Kidney (tissue), 22 donors: ENCODE results near the gene EIF5B. TPM values are rescaled to one million over a fixed set of nuclear protein-coding genes. Genes with fewer than 3 reads are reported as not detected.

Experiments used
- DNase-seq, 5 donors: peaks; one replicate each; pipeline ENCODE4 v3.0.0-alpha.2; 2013 to 2020
- FAIRE-seq: peaks from 2 replicates; lab custom pipeline; 2012; peaks lifted over from hg19 to GRCh38; lab: Jason Lieb, UNC
- H3K27ac ChIP-seq, 2 donors: one replicate each; pipeline ENCODE4 v1.7.0; 2013; ENCODE audit warnings: low read depth in 2 of 2, low read length in 2 of 2, inconsistent platforms in 1 of 2
- H3K27me3 ChIP-seq: one replicate; pipeline ENCODE4 v1.7.1; 2013; ENCODE audit warnings: low read length, inconsistent platforms; ENCODE audit not compliant: control insufficient read depth, insufficient read depth
- H3K36me3 ChIP-seq, 3 donors: one replicate each; pipeline versions ENCODE4 v1.7.0 to v1.7.1; 2013; ENCODE audit warnings: low read length in 3 of 3, control low read depth in 1 of 3, inconsistent platforms in 1 of 3; ENCODE audit not compliant: insufficient read depth in 3 of 3, control insufficient read depth in 2 of 3
- H3K4me1 ChIP-seq, 3 donors: one replicate each; pipeline versions ENCODE4 v1.7.0 to v1.7.1; 2013; ENCODE audit warnings: low read length in 3 of 3, inconsistent platforms in 1 of 3, low read depth in 1 of 3; ENCODE audit not compliant: control insufficient read depth in 2 of 3, insufficient read depth in 2 of 3
- H3K4me3 ChIP-seq, 3 donors: one replicate each; pipeline versions ENCODE4 v1.7.0 to v1.8.1; 2013; ENCODE audit warnings: low read length in 3 of 3, control low read depth in 1 of 3, inconsistent platforms in 1 of 3
- H3K9ac ChIP-seq, 3 donors: one replicate each; pipeline versions ENCODE4 v1.7.0 to v1.7.1; 2013; ENCODE audit warnings: low read length in 3 of 3, control low read depth in 1 of 3, inconsistent platforms in 1 of 3
- H3K9me3 ChIP-seq, 3 donors: one replicate each; pipeline versions ENCODE4 v1.7.0 to v1.7.1; 2013; ENCODE audit warnings: low read length in 3 of 3, control low read depth in 1 of 3, inconsistent platforms in 1 of 3; ENCODE audit not compliant: control insufficient read depth in 2 of 3, insufficient read depth in 1 of 3
- intact Hi-C: fragments of 100-400 bp; cut with DNase I; formaldehyde crosslinking; loops from one replicate; pipeline ENCODE4 v1.11.1; 2022
- long read RNA-seq, 10 donors: library from polyadenylated mRNA in 1 of 10; unstranded in 1 of 10; transcript quantifications; one replicate each; pipeline ENCODE4 v2.0.0 and lab custom pipeline, GENCODE V29; 2021 to 2026
- polyA plus RNA-seq: library from polyadenylated mRNA; stranded (reverse); fragments of 350-450 nt; fragmentation: Illumina TruSeq; extraction: RNeasy Lipid Tissue Mini Kit (QIAGEN cat#74804); gene quantifications from one replicate; pipeline ENCODE4 v1.2.3, GENCODE V29; 2014; ENCODE audit warnings: low read depth, low replicate concordance; ENCODE audit not compliant: insufficient read depth
- total RNA-seq: library from RNA; stranded (reverse); fragmentation: NEBNext Ultra II Directional; extraction: Animal tissue kit (Norgen Biotek cat#: 25700); gene quantifications from one replicate; pipeline ENCODE4 v1.2.1, GENCODE V29; 2021
- TF ChIP-seq, protein P1 (sequence below): IDR thresholded peaks from 3 replicates; pipeline ENCODE4 v1.5.1; 2012; ENCODE audit warnings: mild to moderate bottlenecking, moderate library complexity, borderline replicate concordance; ENCODE audit not compliant: insufficient read depth; ENCODE audit errors: extremely low read depth
- donor health status: control.
- donor health status: control.
- donor health status: control.
- donor health status: control.
- donor health status: control.
- donor health status: DM: yes; HTN: yes; CAD: no.
- donor health status: Normal renal cell carcinoma (clear cell type).

EIF5B gene, protein sequence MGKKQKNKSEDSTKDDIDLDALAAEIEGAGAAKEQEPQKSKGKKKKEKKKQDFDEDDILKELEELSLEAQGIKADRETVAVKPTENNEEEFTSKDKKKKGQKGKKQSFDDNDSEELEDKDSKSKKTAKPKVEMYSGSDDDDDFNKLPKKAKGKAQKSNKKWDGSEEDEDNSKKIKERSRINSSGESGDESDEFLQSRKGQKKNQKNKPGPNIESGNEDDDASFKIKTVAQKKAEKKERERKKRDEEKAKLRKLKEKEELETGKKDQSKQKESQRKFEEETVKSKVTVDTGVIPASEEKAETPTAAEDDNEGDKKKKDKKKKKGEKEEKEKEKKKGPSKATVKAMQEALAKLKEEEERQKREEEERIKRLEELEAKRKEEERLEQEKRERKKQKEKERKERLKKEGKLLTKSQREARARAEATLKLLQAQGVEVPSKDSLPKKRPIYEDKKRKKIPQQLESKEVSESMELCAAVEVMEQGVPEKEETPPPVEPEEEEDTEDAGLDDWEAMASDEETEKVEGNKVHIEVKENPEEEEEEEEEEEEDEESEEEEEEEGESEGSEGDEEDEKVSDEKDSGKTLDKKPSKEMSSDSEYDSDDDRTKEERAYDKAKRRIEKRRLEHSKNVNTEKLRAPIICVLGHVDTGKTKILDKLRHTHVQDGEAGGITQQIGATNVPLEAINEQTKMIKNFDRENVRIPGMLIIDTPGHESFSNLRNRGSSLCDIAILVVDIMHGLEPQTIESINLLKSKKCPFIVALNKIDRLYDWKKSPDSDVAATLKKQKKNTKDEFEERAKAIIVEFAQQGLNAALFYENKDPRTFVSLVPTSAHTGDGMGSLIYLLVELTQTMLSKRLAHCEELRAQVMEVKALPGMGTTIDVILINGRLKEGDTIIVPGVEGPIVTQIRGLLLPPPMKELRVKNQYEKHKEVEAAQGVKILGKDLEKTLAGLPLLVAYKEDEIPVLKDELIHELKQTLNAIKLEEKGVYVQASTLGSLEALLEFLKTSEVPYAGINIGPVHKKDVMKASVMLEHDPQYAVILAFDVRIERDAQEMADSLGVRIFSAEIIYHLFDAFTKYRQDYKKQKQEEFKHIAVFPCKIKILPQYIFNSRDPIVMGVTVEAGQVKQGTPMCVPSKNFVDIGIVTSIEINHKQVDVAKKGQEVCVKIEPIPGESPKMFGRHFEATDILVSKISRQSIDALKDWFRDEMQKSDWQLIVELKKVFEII
- total RNA-seq (39.7 TPM), polyA plus RNA-seq (36.9 TPM)
- long read RNA-seq, donor 1, full-length matches to known transcripts, result 2 of 86 reads
- long read RNA-seq, donor 1, partial matches to known transcripts, result 84 of 86 reads
- long read RNA-seq, donor 1, other reads (novel, unspliced or antisense), result 0 of 86 reads
- long read RNA-seq, donor 2, partial matches to known transcripts, result 79 of 80 reads
- long read RNA-seq, donor 2, other reads (novel, unspliced or antisense), result 0 of 80 reads
- long read RNA-seq, donor 3, full-length matches to known transcripts, result 3 of 166 reads
- long read RNA-seq, donor 3, partial matches to known transcripts, result 163 of 166 reads
- long read RNA-seq, donor 3, other reads (novel, unspliced or antisense), result 0 of 166 reads
- long read RNA-seq, donor 4, partial matches to known transcripts, result 47 of 48 reads
- long read RNA-seq, donor 4, other reads (novel, unspliced or antisense), result 0 of 48 reads
- long read RNA-seq, donor 5, partial matches to known transcripts, result 8 of 8 reads
- long read RNA-seq, donor 5, other reads (novel, unspliced or antisense), result 0 of 8 reads
- long read RNA-seq, donor 6, full-length matches to known transcripts, result 6 of 159 reads
- long read RNA-seq, donor 6, partial matches to known transcripts, result 153 of 159 reads
- long read RNA-seq, donor 6, other reads (novel, unspliced or antisense), result 0 of 159 reads
- long read RNA-seq, donor 7, partial matches to known transcripts, result 41 of 42 reads
- long read RNA-seq, donor 7, other reads (novel, unspliced or antisense), result 1 of 42 reads
- long read RNA-seq, donor 8, transcript EIF5B-202 (2 exons, 2,331 nt), result major isoform, 5 of 65 reads
- long read RNA-seq, donor 8, partial matches to known transcripts, result 60 of 65 reads
- long read RNA-seq, donor 8, other reads (novel, unspliced or antisense), result 0 of 65 reads
- long read RNA-seq, donor 9, partial matches to known transcripts, result 27 of 27 reads
- long read RNA-seq, donor 9, other reads (novel, unspliced or antisense), result 0 of 27 reads
- long read RNA-seq, donor 10, partial matches to known transcripts, result 120 of 123 reads
- long read RNA-seq, donor 10, other reads (novel, unspliced or antisense), result 0 of 123 reads

DNA sequence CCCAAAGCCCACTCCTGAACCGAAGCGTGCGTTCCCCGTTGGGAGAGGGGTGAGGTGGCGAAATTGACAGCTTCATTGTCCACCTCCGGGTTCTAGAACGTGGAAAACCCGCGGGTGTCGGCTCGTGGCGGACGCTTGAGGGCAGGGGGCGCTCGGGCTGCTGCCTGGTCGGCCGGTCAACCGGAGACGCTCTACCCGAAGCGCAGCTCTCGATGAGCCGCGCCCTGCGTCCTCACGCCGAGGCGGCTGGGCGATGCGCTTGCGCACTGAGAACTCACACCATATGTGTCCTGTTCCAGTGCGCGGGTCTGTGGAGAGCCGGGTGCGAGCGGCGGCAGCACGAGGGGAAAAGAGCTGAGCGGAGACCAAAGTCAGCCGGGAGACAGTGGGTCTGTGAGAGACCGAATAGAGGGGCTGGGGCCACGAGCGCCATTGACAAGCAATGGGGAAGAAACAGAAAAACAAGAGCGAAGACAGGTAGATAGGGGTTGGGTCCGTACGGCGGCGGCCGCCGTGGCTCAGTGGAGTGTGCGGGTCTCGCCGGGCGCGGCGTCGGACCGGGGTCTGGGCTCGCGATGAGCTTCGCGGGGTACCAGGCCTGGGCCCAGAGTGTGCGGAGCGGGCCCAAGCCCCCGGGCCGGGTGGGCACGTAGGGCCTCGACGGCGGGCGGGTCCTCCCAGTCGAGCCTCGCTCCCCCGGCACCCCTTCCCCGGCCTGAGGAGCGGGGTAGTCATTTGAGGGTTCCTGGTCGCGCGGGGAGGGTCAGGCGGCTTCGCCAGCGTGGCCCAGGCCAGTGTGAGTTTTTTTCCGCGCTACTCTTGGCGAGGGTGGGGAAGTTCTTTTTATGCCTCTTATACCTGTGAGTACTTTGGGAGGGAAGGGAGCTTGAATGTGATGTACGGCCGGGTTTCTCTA is at the start of gene EIF5B:
TSS of gene EIF5B (plus strand) at position 277 of the 916 bp plus-strand sequence. CDS start at position 443, 166 bp downstream.
- Histone ChIP-seq H3K27ac (peak within 1 kb of the TSS; percentile 75 to 98), H3K9me3 (no peaks in the 10 kb centered on the region), H3K36me3 (peaks cover 0 to 5% (median 0%) of the 10 kb centered on the region in 3 donors), H3K9ac (peak within 1 kb of the TSS; percentile 90 to 97 (median 96)), H3K27me3 (no peaks in the 10 kb centered on the region), H3K4me3 (peak within 1 kb of the TSS; percentile 89 to 99 (median 99)), H3K4me1 (peaks cover 0 to 19% (median 6%) of the 10 kb centered on the region in 3 donors)
- FAIRE-seq, result no peak
- TF ChIP-seq, protein P1, sequence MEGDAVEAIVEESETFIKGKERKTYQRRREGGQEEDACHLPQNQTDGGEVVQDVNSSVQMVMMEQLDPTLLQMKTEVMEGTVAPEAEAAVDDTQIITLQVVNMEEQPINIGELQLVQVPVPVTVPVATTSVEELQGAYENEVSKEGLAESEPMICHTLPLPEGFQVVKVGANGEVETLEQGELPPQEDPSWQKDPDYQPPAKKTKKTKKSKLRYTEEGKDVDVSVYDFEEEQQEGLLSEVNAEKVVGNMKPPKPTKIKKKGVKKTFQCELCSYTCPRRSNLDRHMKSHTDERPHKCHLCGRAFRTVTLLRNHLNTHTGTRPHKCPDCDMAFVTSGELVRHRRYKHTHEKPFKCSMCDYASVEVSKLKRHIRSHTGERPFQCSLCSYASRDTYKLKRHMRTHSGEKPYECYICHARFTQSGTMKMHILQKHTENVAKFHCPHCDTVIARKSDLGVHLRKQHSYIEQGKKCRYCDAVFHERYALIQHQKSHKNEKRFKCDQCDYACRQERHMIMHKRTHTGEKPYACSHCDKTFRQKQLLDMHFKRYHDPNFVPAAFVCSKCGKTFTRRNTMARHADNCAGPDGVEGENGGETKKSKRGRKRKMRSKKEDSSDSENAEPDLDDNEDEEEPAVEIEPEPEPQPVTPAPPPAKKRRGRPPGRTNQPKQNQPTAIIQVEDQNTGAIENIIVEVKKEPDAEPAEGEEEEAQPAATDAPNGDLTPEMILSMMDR, result peak; percentile 61
- DNase-seq, result peak; percentile 96 to 99 (median 98)
- intact Hi-C loops, result no loop called here

DNA sequence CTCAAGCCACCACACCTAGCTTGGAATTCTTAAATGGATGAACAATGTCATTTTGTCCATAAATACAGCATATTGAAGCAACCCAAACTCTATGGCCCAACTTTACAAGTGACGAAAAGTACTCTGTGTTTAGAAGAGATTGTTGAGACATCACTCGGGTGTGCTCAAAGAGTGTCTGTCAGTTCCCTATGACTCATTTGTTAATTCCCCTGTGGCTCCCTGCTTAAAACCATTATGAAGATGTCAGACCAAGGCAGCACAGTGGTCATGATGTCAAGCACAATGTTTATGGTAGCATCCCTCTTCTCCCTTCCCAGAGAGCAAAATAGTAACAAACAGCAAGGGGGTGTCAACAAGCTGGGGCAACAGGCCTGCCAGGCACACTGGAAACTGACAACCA is 39.2 kb upstream of the EIF5B start:
- DNase-seq, result no peak
- Histone ChIP-seq H3K4me3 (no peak overlapping the region), H3K27ac (no peak overlapping the region), H3K27me3 (no peaks in the 10 kb centered on the region), H3K4me1 (no peaks in the 10 kb centered on the region), H3K9me3 (no peaks in the 10 kb centered on the region), H3K36me3 (no peaks in the 10 kb centered on the region), H3K9ac (no peak overlapping the region)
- intact Hi-C loops, result no loop called here
- TF ChIP-seq, protein P1, result no peak
- no peak for FAIRE-seq
